HepG2 (cell line): ENCODE data around the gene SLC24A4. TPM values are rescaled to one million over a fixed set of nuclear protein-coding genes. Genes with fewer than 3 reads are reported as not detected.
A peak's percentile ranks its signal among the peaks of the same experiment; 100 is the strongest.

ENCODE experiments used
- ARID5B ChIP-seq: IDR thresholded peaks from 2 replicates; pipeline ENCODE4 v1.4.0; 2020; ENCODE audit warnings: mild to moderate bottlenecking, missing genetic modification reagents
- ARNT ChIP-seq: fragments of 450-650 bp; IDR thresholded peaks from 2 replicates; pipeline ENCODE4 v1.6.1; 2017
- ESRRA ChIP-seq: sonication (generic); formaldehyde crosslinking; IDR thresholded peaks from 2 replicates; pipeline ENCODE4 v1.5.1; 2020; ENCODE audit warnings: mild to moderate bottlenecking, low read depth, missing genetic modification reagents
- JARID2 ChIP-seq: sonication (generic); formaldehyde crosslinking; IDR thresholded peaks from 2 replicates; pipeline ENCODE4 v1.8.1; 2023; ENCODE audit warnings: missing genetic modification reagents, inconsistent platforms; ENCODE audit not compliant: insufficient replicate concordance
- JUNB ChIP-seq: sonication (generic); formaldehyde crosslinking; IDR thresholded peaks from 2 replicates; pipeline ENCODE4 v1.8.0; 2022; ENCODE audit warnings: missing genetic modification reagents, mild to moderate bottlenecking, borderline replicate concordance
- NBN ChIP-seq: fragments of 450-650 bp; conservative IDR thresholded peaks from 2 replicates; pipeline ENCODE4 v1.6.1; 2017
- NKX3-1 ChIP-seq: sonication (generic); formaldehyde crosslinking; IDR thresholded peaks from 2 replicates; pipeline ENCODE4 v1.5.0; 2020; ENCODE audit warnings: missing genetic modification reagents
- NR2F6 ChIP-seq, 2 experiments: IDR thresholded peaks; 2 replicates each; pipeline ENCODE4 v1.6.1; 2016; ENCODE audit warnings: antibody characterized with exemption in 1 of 2, mild to moderate bottlenecking in 1 of 2
- PCBP2 ChIP-seq: fragments of 200-400 bp; formaldehyde crosslinking; optimal IDR thresholded peaks from 2 replicates; pipeline ENCODE3; 2018; ENCODE audit warnings: low read length, low read depth; ENCODE audit not compliant: poor library complexity, severe bottlenecking
- TFDP2 ChIP-seq: sonication (generic); formaldehyde crosslinking; IDR thresholded peaks from 2 replicates; pipeline ENCODE4 v1.4.0; 2020; ENCODE audit warnings: missing genetic modification reagents
- ZBTB21 ChIP-seq: sonication (generic); formaldehyde crosslinking; IDR thresholded peaks from 2 replicates; pipeline ENCODE4 v1.4.0; 2020; ENCODE audit warnings: missing genetic modification reagents
- ZHX1 ChIP-seq: sonication (generic); formaldehyde crosslinking; IDR thresholded peaks from 2 replicates; pipeline ENCODE4 v1.8.1; 2022; ENCODE audit warnings: low read depth, mild to moderate bottlenecking, missing genetic modification reagents
- ZNF10 ChIP-seq: sonication (generic); formaldehyde crosslinking; IDR thresholded peaks from 2 replicates; pipeline ENCODE4 v1.4.0; 2020; ENCODE audit warnings: mild to moderate bottlenecking, low read depth, missing genetic modification reagents, borderline replicate concordance
- ZNF296 ChIP-seq: sonication (generic); formaldehyde crosslinking; conservative IDR thresholded peaks from 2 replicates; pipeline ENCODE4 v1.5.0; 2020; ENCODE audit warnings: mild to moderate bottlenecking, missing genetic modification reagents
- ZNF564 ChIP-seq: sonication (generic); formaldehyde crosslinking; IDR thresholded peaks from 2 replicates; pipeline ENCODE4 v1.8.1; 2023; ENCODE audit warnings: mild to moderate bottlenecking, missing genetic modification reagents
- ZNF580 ChIP-seq: IDR thresholded peaks from 2 replicates; pipeline ENCODE4 v1.6.1; 2016; ENCODE audit warnings: low read depth, borderline replicate concordance
- ZSCAN5A ChIP-seq: sonication (generic); formaldehyde crosslinking; IDR thresholded peaks from 2 replicates; pipeline ENCODE4 v1.8.0; 2022; ENCODE audit warnings: mild to moderate bottlenecking, missing genetic modification reagents, borderline replicate concordance
- polyA plus RNA-seq, 8 experiments: library from polyadenylated mRNA; depleted of rRNA in 3 of 8; stranded (reverse) in 7 of 8; unstranded in 1 of 8; fragments of >200 nt; fragmentation: Illumina TruSeq in 4 of 8; extraction: Trizol in 4 of 8; gene quantifications; 2 replicates each; pipeline versions ENCODE4 v1.2.1 to v1.2.3, GENCODE V29; 2011 to 2016; ENCODE audit warnings: low read depth in 4 of 8, missing spikeins in 1 of 8, mixed read lengths in 1 of 8; ENCODE audit not compliant: insufficient read depth in 1 of 8
- total RNA-seq, 5 experiments: library from RNA; depleted of rRNA; stranded (reverse); fragments of >200 nt; fragmentation: Illumina TruSeq; extraction: Trizol; gene quantifications; 2 replicates each; pipeline ENCODE4 v1.2.3, GENCODE V29; 2016; ENCODE audit warnings: low read depth in 1 of 5

Gene SLC24A4
- total and polyA plus RNA-seq, 2 of the 13 experiments (the other 11 are each of a cell fraction or from before 2014, with no cell fraction given) = not detected

GRCh38 chr14:92503756-92504491 lies 181.0 kb downstream of the SLC24A4 start (continued):
- TF ChIP-seq ARID5B (CRISPR knock-in tag) = peak; percentile 89
- no peak for TF ChIP-seq JARID2
- no peak for TF ChIP-seq ZNF564
- TF ChIP-seq ZNF580 (CRISPR knock-in tag) = peak; percentile 42; the same call in 1 of the 2 replicates
- no peak for TF ChIP-seq PCBP2
- peak; percentile 82; the same call in 1 of the 2 replicates for TF ChIP-seq JUNB
- TF ChIP-seq ZNF296 = no peak
- TF ChIP-seq NR2F6 (IDR thresholded peaks at IDR 0.05) = peak; percentile 87
- peak; percentile 98 for TF ChIP-seq NR2F6 (CRISPR knock-in tag; IDR thresholded peaks at IDR 0.05)
- TF ChIP-seq ZHX1 = no peak
- no peak for TF ChIP-seq ZSCAN5A (CRISPR knock-in tag)
- TF ChIP-seq ARNT = no peak
- TF ChIP-seq ZNF10 (CRISPR knock-in tag) = no peak
- no peak for TF ChIP-seq ESRRA (CRISPR knock-in tag)
- 0 out of 2 replicates have a peak, but pooled peaks have one; percentile 16 for TF ChIP-seq ZBTB21 (CRISPR knock-in tag)
- no peak for TF ChIP-seq NBN
- TF ChIP-seq NKX3-1 (CRISPR knock-in tag) = no peak
- no peak for TF ChIP-seq TFDP2 (CRISPR knock-in tag)
